Neutrophil (primary cell): Measurements from ENCODE around the gene AMER2.

ENCODE experiments used
- H3K27ac ChIP-seq: fragments of 200-600 bp; sonication (generic); 2 replicates; pipeline ENCODE4 v1.5.1; 2016; ENCODE audit warnings: mild to moderate bottlenecking, moderate library complexity
- H3K27me3 ChIP-seq: fragments of 200-600 bp; sonication (generic); 2 replicates; pipeline ENCODE4 v1.6.0; 2016; ENCODE audit warnings: mild to moderate bottlenecking
- H3K36me3 ChIP-seq: fragments of 200-600 bp; sonication (generic); 2 replicates; pipeline ENCODE4 v1.5.1; 2017
- H3K4me1 ChIP-seq, 2 experiments: fragments of 200-600 bp in 1 of 2; sonication (generic) in 1 of 2; 1 replicate in 1 of 2; 2 replicates in 1 of 2; pipeline versions ENCODE4 v1.5.1 to v1.6.1; 2013 to 2016; ENCODE audit warnings: low read depth in 1 of 2, low read length in 1 of 2, mild to moderate bottlenecking in 1 of 2, moderate library complexity in 1 of 2; ENCODE audit not compliant: control insufficient read depth in 1 of 2, insufficient read depth in 1 of 2
- H3K4me3 ChIP-seq, 2 experiments: fragments of 200-600 bp in 1 of 2; sonication (generic) in 1 of 2; 1 replicate in 1 of 2; 2 replicates in 1 of 2; pipeline ENCODE4 v1.5.1; 2013 to 2016; ENCODE audit warnings: low read depth in 1 of 2, low read length in 1 of 2, mild to moderate bottlenecking in 1 of 2, moderate library complexity in 1 of 2
- H3K9me3 ChIP-seq: fragments of 200-600 bp; sonication (generic); 2 replicates; pipeline ENCODE4 v1.5.1; 2016
- TF ChIP-seq, protein P1 (sequence below): fragments of 200-600 bp; sonication (generic); IDR thresholded peaks from 2 replicates; pipeline ENCODE4 v1.5.1; 2016; ENCODE audit warnings: antibody characterized with exemption

The AMER2 gene

DNA sequence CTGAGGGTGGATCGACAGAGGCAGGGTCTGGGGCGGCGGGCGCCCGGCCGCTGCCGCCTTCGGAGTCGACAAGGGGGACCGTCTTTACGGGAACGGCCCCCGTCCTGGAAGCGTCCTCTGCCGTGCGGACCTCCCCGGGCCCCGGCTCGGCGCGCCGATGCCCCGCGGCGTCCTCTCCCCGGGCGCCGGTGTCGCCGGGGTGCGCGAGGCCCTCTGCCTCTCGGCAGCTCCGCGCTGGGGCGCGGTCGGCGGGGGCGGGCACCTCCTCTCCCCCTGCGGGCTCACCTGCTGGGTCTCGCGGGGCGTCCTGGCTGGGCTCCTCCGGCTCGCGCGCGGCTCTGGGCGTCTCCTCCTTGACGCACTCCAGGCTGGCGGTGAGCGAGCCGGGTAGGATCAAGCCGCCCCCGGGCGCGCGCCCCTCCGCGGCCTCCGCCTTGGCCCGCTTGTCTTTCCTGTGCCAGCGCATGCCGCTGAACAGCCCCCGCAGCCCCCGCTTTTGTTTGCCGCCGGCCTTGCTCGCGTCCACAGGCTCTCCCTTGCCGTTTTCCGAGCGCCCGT lies 1.5 kb downstream of the AMER2 start:
- Histone ChIP-seq H3K9me3 (no peaks in the 10 kb centered on the region), H3K27me3 (peaks cover 97% of the 10 kb centered on the region), H3K4me1 (peaks cover 0 to 4% of the 10 kb centered on the region in 2 experiments), H3K36me3 (no peaks in the 10 kb centered on the region), H3K4me3 (no peak overlapping the region), H3K27ac (no peak overlapping the region)
- TF ChIP-seq, protein P1, sequence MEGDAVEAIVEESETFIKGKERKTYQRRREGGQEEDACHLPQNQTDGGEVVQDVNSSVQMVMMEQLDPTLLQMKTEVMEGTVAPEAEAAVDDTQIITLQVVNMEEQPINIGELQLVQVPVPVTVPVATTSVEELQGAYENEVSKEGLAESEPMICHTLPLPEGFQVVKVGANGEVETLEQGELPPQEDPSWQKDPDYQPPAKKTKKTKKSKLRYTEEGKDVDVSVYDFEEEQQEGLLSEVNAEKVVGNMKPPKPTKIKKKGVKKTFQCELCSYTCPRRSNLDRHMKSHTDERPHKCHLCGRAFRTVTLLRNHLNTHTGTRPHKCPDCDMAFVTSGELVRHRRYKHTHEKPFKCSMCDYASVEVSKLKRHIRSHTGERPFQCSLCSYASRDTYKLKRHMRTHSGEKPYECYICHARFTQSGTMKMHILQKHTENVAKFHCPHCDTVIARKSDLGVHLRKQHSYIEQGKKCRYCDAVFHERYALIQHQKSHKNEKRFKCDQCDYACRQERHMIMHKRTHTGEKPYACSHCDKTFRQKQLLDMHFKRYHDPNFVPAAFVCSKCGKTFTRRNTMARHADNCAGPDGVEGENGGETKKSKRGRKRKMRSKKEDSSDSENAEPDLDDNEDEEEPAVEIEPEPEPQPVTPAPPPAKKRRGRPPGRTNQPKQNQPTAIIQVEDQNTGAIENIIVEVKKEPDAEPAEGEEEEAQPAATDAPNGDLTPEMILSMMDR: no peak

DNA sequence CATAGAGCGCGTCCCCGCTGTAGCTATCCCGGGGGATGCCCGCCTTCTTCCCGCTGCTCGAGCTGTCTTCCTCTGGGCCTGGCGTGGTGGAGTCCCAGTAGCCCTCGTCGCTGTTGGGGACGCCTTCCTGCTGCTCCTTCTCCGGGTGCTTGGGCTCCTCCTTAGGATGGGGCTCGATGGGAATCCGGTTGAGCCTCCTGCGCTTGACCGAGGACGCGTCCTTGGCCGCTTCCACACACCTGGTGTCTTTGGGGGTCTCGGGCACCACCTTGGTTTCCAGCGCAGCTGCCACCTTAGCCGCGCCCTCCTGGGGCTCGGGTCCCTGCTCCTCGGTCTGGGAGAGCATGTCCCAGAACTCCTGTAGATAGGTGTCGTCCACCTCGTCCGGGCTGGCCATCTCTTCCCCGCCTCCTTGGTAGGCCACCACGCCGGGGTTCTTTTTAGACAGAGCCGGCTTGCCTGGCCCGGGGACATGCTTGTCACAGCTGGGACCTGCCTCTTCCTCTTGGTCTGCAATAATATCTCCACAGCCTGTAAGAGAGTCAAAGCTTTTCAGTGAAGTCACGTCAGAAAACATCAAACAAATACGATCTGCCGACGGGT lies 2.0 kb downstream of the AMER2 start:
- no peak overlapping the region for H3K4me3 ChIP-seq
- H3K27ac ChIP-seq: no peak overlapping the region
- TF ChIP-seq, protein P1: no peak
- peaks cover 97% of the 10 kb centered on the region for H3K27me3 ChIP-seq
- no peaks in the 10 kb centered on the region for H3K9me3 ChIP-seq
- H3K36me3 ChIP-seq: no peaks in the 10 kb centered on the region
- H3K4me1 ChIP-seq: peaks cover 0 to 4% of the 10 kb centered on the region in 2 experiments

DNA sequence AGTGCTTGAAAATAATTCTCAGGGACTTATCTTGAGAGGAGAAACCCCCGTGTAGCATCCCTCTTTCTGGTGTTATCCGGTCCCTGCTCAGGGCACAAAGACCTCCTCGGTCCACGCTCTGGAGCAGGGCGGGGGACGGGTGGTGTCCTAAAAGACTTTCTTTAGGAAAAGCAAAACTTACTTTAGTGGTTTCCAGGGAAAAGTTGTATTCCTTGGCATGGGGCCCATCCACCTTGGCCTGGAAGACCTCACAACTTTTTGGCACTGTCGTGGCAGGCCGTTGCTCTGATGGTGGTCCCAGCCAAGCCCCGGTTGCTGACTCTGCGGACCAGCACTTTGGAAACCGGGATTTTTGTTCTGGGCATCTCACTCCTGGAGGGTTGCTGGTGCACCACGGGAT lies 2.7 kb downstream of the AMER2 start:
- H3K4me3 ChIP-seq: no peak overlapping the region
- no peaks in the 10 kb centered on the region for H3K36me3 ChIP-seq
- H3K27me3 ChIP-seq: peaks cover 99% of the 10 kb centered on the region
- no peaks in the 10 kb centered on the region for H3K9me3 ChIP-seq
- H3K27ac ChIP-seq: no peak overlapping the region
- H3K4me1 ChIP-seq: peaks cover 0 to 4% of the 10 kb centered on the region in 2 experiments
- TF ChIP-seq, protein P1: no peak

DNA sequence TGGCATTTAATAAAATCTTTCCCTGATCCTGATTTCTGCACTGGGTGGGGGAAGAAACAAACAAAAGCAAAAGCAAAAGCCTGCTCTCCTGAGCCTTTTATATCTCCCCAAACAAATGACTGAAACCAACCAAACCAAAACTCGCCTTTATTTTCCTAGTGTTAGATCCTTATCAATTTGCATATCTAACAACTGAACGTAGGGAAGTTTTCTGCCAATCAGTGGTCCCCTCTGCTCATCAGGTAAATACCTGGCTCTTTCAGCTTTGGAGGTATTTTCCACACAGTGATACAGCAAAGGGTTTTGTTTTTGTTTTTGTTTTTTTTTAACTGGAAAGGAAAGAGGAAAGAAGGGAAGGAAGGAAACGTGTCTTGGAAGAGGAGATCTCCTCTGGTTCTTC lies 3.3 kb downstream of the AMER2 start:
- Histone ChIP-seq H3K4me3 (no peak overlapping the region), H3K27ac (no peak overlapping the region), H3K36me3 (no peaks in the 10 kb centered on the region), H3K4me1 (peaks cover 0 to 4% of the 10 kb centered on the region in 2 experiments), H3K27me3 (peaks cover 97% of the 10 kb centered on the region), H3K9me3 (no peaks in the 10 kb centered on the region)
- TF ChIP-seq, protein P1: no peak

DNA sequence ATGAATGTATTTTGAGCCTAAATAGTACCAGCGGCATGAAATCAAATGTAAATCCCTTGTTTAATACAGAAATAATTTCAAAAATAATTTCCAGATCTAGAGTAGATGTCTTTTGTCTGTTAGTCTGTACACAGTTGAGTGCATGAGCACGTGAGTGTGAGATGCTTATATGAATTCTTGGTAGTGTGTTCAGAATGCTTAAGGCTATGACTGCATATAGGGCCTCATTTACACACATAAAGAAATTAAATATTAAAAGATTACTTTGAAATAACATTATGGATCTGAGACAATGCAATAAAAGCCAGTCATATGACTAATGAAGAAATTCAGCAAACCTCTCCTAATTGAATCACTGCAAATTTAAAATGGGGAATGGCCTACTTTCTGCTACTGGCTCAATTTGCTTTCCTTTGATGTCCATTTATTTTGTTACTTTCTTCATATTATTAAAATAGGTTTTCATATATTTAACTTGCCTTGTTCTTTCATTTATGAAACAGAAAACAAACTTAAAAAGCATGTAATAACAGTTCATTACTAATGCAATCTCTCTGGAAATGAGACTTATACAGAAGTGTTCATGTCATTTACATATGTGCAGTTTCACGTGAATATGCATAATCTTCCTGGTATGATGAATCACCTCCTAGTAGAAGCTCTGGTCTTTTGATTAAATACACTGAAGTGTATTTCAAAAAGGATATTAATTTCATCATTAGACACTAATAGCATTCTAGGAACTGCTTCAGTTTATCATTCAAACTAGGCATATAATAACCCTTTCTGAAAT lies 4.5 kb downstream of the AMER2 start:
- H3K4me3 ChIP-seq: no peak overlapping the region
- TF ChIP-seq, protein P1: no peak

More for the DNA sequence above, 4.5 kb downstream of the AMER2 start:
- Histone ChIP-seq H3K27ac (no peak overlapping the region), H3K36me3 (no peaks in the 10 kb centered on the region), H3K27me3 (peaks cover 92% of the 10 kb centered on the region), H3K4me1 (peaks cover 0 to 4% of the 10 kb centered on the region in 2 experiments), H3K9me3 (no peaks in the 10 kb centered on the region)
